Activated naive CD8-positive, alpha-beta T cell treated with anti-CD3 and anti-CD28 coated beads, Interleukin-2, amount 10 ng/mL, durations not matched to agents 7 days and 5 days (primary cell): ENCODE results near the gene RPS6KL1. TPM values are rescaled to one million over a fixed set of nuclear protein-coding genes. Genes with fewer than 3 reads are reported as not detected.

Source experiments
- ATAC-seq: fragments of 150-1000 bp; cut with Tn5 transposase; one replicate; pipeline ENCODE4 v1.10.0; 2021; ENCODE audit warnings: low read depth, moderate library complexity
- POLR2A ChIA-PET: fragments of 350-600 bp; sonication (Branson Sonifier 250); formaldehyde crosslinking; loops from one replicate; lab custom pipeline; 2021; ENCODE audit warnings: antibody characterized with exemption; lab: Charles Lee
- DNase-seq: peaks from one replicate; pipeline ENCODE4 v3.0.0; 2021
- H3K27ac Mint-ChIP-seq: one replicate; pipeline ENCODE4 v1.8.0; 2022; ENCODE audit warnings: mild to moderate bottlenecking, mixed read lengths
- H3K27me3 Mint-ChIP-seq: one replicate; pipeline ENCODE4 v1.8.0; 2022; ENCODE audit warnings: mild to moderate bottlenecking, moderate library complexity, mixed read lengths
- H3K36me3 Mint-ChIP-seq: one replicate; pipeline ENCODE4 v1.8.0; 2021; ENCODE audit warnings: mild to moderate bottlenecking, mixed read lengths
- H3K4me1 Mint-ChIP-seq: one replicate; pipeline ENCODE4 v1.8.0; 2021; ENCODE audit warnings: mixed read lengths
- H3K4me3 Mint-ChIP-seq: one replicate; pipeline ENCODE4 v1.8.0; 2022; ENCODE audit warnings: mild to moderate bottlenecking, moderate library complexity, mixed read lengths
- H3K9me3 Mint-ChIP-seq: one replicate; pipeline ENCODE4 v1.8.0; 2021; ENCODE audit warnings: mixed read lengths
- total RNA-seq, 2 experiments: library from RNA; stranded (reverse); gene quantifications; one replicate each; pipeline ENCODE4 v1.2.3, GENCODE V29; 2021

RPS6KL1 gene
- total RNA-seq = 1 to 10 TPM; 2.6 to 3.9 TPM

- DNase-seq (peak; percentile 79), ATAC-seq (peak; percentile 99)
- peak within 1 kb of the TSS; percentile 54 for H3K27ac Mint-ChIP-seq
- H3K36me3 Mint-ChIP-seq = no peaks in the 10 kb centered on the region
- H3K27me3 Mint-ChIP-seq = peaks cover 17% of the 10 kb centered on the region
- POLR2A ChIA-PET = interaction anchor here (0.6 to 1.4 kb wide), 5 partner anchors 12 to 66 kb away, joined by 3 to 4 read pairs (median 3); no protein-coding TSS in a partner anchor
- H3K4me1 Mint-ChIP-seq = peaks cover 2% of the 10 kb centered on the region
- no peaks in the 10 kb centered on the region for H3K9me3 Mint-ChIP-seq
- H3K4me3 Mint-ChIP-seq = peak within 1 kb of the TSS; percentile 68
Observed at GRCh38 chr14:74922752-74923401, at the start of gene RPS6KL1. TSS of gene RPS6KL1 (minus strand) at chr14:74923260. CDS start at chr14:74921541, 1,719 bp downstream.

GRCh38 chr14:74968811-74969210 lies 45.8 kb upstream of the RPS6KL1 start:
- DNase-seq = no peak
- no peak for ATAC-seq
- Mint-ChIP-seq H3K4me3 (no peak overlapping the region), H3K27me3 (peaks cover 17% of the 10 kb centered on the region), H3K27ac (no peak overlapping the region), H3K9me3 (no peaks in the 10 kb centered on the region), H3K4me1 (peaks cover 7% of the 10 kb centered on the region), H3K36me3 (no peaks in the 10 kb centered on the region)
- POLR2A ChIA-PET = no interaction called here

- Mint-ChIP-seq H3K4me3 (no peak overlapping the region), H3K9me3 (no peaks in the 10 kb centered on the region), H3K27me3 (peaks cover 21% of the 10 kb centered on the region), H3K27ac (no peak overlapping the region), H3K36me3 (no peaks in the 10 kb centered on the region), H3K4me1 (peaks cover 8% of the 10 kb centered on the region)
- DNase-seq (no peak), ATAC-seq (no peak)
- POLR2A ChIA-PET = no interaction called here
Observed at GRCh38 chr14:74965486-74966153, 42.6 kb upstream of the RPS6KL1 start.

- Mint-ChIP-seq H3K4me1 (peaks cover 8% of the 10 kb centered on the region), H3K27me3 (peaks cover 24% of the 10 kb centered on the region), H3K9me3 (no peaks in the 10 kb centered on the region), H3K4me3 (no peak overlapping the region), H3K36me3 (no peaks in the 10 kb centered on the region), H3K27ac (no peak overlapping the region)
- POLR2A ChIA-PET = interaction anchor here (1.4 kb wide), 1 partner anchor 35 kb away, joined by 3 read pairs; no protein-coding TSS in a partner anchor
- DNase-seq (no peak), ATAC-seq (no peak)
Observed at GRCh38 chr14:74964787-74965485, 41.9 kb upstream of the RPS6KL1 start.

GRCh38 chr14:74963705-74964271 lies 40.7 kb upstream of the RPS6KL1 start:
- H3K4me3 Mint-ChIP-seq = no peak overlapping the region
- no peaks in the 10 kb centered on the region for H3K9me3 Mint-ChIP-seq
- peak overlapping the region; percentile 4 for H3K27ac Mint-ChIP-seq
- peaks cover 10% of the 10 kb centered on the region for H3K4me1 Mint-ChIP-seq
- POLR2A ChIA-PET = interaction anchor here (0.7 to 1.4 kb wide), 3 partner anchors 16 to 36 kb away, joined by 3 read pairs; no protein-coding TSS in a partner anchor
- no peaks in the 10 kb centered on the region for H3K36me3 Mint-ChIP-seq
- DNase-seq (no peak), ATAC-seq (peak; percentile 45)
- H3K27me3 Mint-ChIP-seq = peaks cover 19% of the 10 kb centered on the region

GRCh38 chr14:74963178-74963704 lies 40.2 kb upstream of the RPS6KL1 start:
- peaks cover 10% of the 10 kb centered on the region for H3K4me1 Mint-ChIP-seq
- DNase-seq (no peak), ATAC-seq (no peak)
- H3K36me3 Mint-ChIP-seq = no peaks in the 10 kb centered on the region
- POLR2A ChIA-PET = interaction anchor here (1.3 kb wide), 1 partner anchor 22 kb away, joined by 3 read pairs; no protein-coding TSS in a partner anchor
- H3K27me3 Mint-ChIP-seq = peaks cover 22% of the 10 kb centered on the region
- no peak overlapping the region for H3K27ac Mint-ChIP-seq
- H3K4me3 Mint-ChIP-seq = no peak overlapping the region
- no peaks in the 10 kb centered on the region for H3K9me3 Mint-ChIP-seq

GRCh38 chr14:74962493-74962892 lies 39.4 kb upstream of the RPS6KL1 start:
- Mint-ChIP-seq H3K9me3 (no peaks in the 10 kb centered on the region), H3K27me3 (peaks cover 26% of the 10 kb centered on the region), H3K27ac (peak overlapping the region; percentile 13), H3K4me1 (peaks cover 10% of the 10 kb centered on the region), H3K4me3 (no peak overlapping the region), H3K36me3 (no peaks in the 10 kb centered on the region)
- POLR2A ChIA-PET = no interaction called here
- ATAC-seq (no peak), DNase-seq (no peak)

GRCh38 chr14:74962046-74962445 lies 39.0 kb upstream of the RPS6KL1 start:
- Mint-ChIP-seq H3K4me1 (peaks cover 10% of the 10 kb centered on the region), H3K36me3 (no peaks in the 10 kb centered on the region), H3K27ac (no peak overlapping the region), H3K27me3 (peaks cover 30% of the 10 kb centered on the region), H3K4me3 (no peak overlapping the region), H3K9me3 (no peaks in the 10 kb centered on the region)
- no peak for DNase-seq
- POLR2A ChIA-PET = no interaction called here
- no peak for ATAC-seq

GRCh38 chr14:74961238-74961911 lies 38.3 kb upstream of the RPS6KL1 start:
- POLR2A ChIA-PET = no interaction called here
- no peak overlapping the region for H3K27ac Mint-ChIP-seq
- ATAC-seq (no peak), DNase-seq (no peak)
- H3K36me3 Mint-ChIP-seq = no peaks in the 10 kb centered on the region
- H3K4me1 Mint-ChIP-seq = peaks cover 10% of the 10 kb centered on the region
- no peak overlapping the region for H3K4me3 Mint-ChIP-seq
- H3K9me3 Mint-ChIP-seq = no peaks in the 10 kb centered on the region
- peaks cover 33% of the 10 kb centered on the region for H3K27me3 Mint-ChIP-seq

GRCh38 chr14:74960736-74961135 lies 37.7 kb upstream of the RPS6KL1 start:
- no peak for DNase-seq
- POLR2A ChIA-PET = no interaction called here
- Mint-ChIP-seq H3K36me3 (no peaks in the 10 kb centered on the region), H3K4me1 (peaks cover 10% of the 10 kb centered on the region), H3K4me3 (no peak overlapping the region), H3K27ac (no peak overlapping the region), H3K9me3 (no peaks in the 10 kb centered on the region), H3K27me3 (peaks cover 34% of the 10 kb centered on the region)
- ATAC-seq = no peak

GRCh38 chr14:74959596-74960180 lies 36.6 kb upstream of the RPS6KL1 start:
- ATAC-seq (no peak), DNase-seq (no peak)
- Mint-ChIP-seq H3K9me3 (no peaks in the 10 kb centered on the region), H3K4me3 (no peak overlapping the region), H3K36me3 (no peaks in the 10 kb centered on the region), H3K27me3 (peaks cover 32% of the 10 kb centered on the region), H3K4me1 (peaks cover 10% of the 10 kb centered on the region), H3K27ac (no peak overlapping the region)
- POLR2A ChIA-PET = no interaction called here

GRCh38 chr14:74956280-74957072 lies 33.4 kb upstream of the RPS6KL1 start:
- peak overlapping the region; percentile 24 for H3K4me3 Mint-ChIP-seq
- POLR2A ChIA-PET = no interaction called here
- H3K4me1 Mint-ChIP-seq = peaks cover 2% of the 10 kb centered on the region
- DNase-seq (no peak), ATAC-seq (no peak)
- no peaks in the 10 kb centered on the region for H3K36me3 Mint-ChIP-seq
- H3K27ac Mint-ChIP-seq = no peak overlapping the region
- peaks cover 26% of the 10 kb centered on the region for H3K27me3 Mint-ChIP-seq
- H3K9me3 Mint-ChIP-seq = no peaks in the 10 kb centered on the region
